ENCODE results near the gene SPOCD1.

SPOCD1 gene

DNA sequence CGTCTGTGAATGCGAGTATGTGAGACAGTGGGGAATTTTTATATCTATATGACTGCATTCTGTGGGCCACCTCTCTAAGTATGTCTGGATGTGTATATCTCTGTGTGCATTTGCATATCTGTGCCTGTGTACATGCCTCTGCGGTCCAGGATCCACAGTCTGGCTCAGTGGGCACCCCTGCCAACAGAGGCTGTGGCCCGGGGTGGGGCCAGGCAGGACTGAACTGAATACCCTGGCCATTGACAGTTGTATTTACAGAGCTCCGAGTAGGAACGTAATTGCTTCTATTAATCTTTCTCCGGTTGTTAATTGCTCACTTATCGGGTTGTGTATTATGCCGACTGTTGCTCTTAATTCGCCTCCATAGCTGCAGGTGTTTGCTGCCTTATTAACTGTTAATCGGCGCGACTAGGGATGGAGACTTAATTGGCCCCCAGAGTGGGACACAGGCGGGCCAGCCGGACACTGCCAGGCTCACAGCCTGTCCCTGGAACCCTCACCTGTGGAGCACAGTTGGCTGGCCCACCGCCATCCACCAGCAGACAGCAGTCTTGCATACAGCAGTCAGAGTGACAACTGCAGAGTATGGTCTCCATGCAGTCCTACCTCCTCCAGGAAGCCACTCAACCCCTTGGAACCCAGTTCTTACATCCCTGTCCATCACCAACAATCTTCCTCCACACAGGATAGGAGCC, 29.3 kb downstream of the SPOCD1 start:
- no peak for DNase-seq

DNA sequence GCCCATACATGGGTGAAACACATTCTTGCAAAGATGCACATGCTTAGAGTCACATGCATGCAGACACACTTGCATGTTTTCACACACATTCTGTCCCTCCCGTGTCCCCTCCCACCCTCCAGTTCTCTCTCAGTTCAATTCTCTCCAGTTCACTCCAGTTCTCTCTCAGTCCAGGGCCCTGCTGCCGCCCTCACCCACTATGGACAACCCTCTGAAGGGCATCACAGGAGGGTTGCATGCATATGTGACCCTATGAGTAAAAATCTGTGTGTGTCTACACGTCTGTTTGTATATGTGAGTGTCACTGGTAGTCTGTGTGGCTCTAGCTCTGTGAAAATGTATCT, 29.9 kb downstream of the SPOCD1 start:
- no peak for DNase-seq

GRCh38 chr1:31785020-31785946, 30.5 kb downstream of the SPOCD1 start:
- DNase-seq, result no peak

DNA sequence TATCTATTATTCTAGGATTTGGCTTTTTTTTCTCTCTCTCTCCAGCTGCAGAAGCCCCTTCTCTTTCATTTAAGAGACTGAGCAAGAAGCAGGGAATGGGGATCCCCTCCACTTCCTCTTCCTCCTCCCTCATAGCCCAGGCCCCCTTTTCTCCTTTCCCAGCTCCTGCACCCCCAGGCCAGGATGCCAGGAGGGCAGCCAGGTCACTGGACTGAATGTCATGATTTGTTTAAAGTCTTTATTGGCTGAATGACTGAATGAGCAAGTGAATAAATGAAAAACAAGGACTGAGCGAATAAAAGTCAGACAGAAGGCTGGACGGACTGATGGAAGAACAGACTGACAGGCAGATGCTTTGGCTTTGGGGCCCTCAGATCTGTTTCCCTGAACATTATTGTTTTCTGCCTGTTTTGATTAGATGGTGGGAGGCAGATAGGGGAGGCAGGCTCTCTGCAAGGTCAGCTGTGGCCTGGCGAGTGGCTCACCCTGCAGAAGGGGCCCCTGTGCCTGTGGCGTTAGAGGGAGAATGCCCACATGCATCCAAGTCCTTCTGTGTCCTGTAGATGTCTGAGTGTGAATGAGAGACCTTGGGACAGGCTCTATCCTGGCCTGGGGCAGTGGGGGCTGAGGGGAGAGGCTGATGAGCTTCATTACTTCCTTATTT, 31.3 kb downstream of the SPOCD1 start:
- DNase-seq, result no peak

DNA sequence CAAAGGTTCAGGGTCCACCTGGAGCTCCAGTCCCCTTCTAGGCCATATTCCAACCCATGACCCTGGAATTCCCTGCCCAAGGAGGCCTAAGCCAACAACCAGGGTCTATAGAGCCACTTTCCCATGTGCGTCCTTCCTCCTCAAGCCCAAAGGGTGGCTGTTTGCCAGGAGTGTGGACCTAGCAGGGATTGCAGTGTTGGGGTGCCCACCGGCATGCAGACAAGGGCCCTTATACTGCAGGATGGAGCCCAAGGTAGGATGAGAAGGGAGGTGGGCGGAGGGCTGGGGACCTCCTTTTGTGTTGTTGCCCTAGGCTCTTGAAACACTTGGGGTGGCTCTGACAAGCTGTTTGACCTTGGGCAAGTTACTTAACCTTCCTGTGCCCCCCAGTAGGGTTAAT, 32.0 kb downstream of the SPOCD1 start:
- no peak for DNase-seq

- DNase-seq, result no peak
These were observed 33.1 kb downstream of the SPOCD1 start for GRCh38 chr1:31782421-31783410.

GRCh38 chr1:31781756-31782371, 34.0 kb downstream of the SPOCD1 start:
- no peak for DNase-seq

- DNase-seq, result no peak
These were observed 34.6 kb downstream of the SPOCD1 start for GRCh38 chr1:31781138-31781755.

DNA sequence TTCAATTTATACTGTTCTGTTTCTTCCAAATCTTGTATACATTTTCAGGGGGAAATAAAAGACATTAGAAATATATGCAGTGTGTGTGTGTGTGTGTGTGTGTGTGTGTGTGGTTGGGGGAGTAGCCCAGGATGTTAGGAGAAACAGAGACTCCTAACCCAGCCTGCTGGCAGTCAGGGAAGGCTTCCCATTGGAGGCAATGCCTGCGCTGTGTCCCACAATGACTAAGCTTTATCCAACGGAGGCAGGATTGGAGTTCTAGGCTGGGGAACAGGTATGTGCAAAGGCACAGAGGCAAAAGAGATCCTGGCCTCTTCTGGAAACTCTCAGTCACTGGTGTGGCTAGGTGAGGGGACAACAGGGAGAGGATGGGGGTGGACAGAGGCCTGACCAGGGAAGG, 35.2 kb downstream of the SPOCD1 start:
- DNase-seq, result no peak

GRCh38 chr1:31779687-31780086, 36.1 kb downstream of the SPOCD1 start:
- DNase-seq, result no peak

DNA sequence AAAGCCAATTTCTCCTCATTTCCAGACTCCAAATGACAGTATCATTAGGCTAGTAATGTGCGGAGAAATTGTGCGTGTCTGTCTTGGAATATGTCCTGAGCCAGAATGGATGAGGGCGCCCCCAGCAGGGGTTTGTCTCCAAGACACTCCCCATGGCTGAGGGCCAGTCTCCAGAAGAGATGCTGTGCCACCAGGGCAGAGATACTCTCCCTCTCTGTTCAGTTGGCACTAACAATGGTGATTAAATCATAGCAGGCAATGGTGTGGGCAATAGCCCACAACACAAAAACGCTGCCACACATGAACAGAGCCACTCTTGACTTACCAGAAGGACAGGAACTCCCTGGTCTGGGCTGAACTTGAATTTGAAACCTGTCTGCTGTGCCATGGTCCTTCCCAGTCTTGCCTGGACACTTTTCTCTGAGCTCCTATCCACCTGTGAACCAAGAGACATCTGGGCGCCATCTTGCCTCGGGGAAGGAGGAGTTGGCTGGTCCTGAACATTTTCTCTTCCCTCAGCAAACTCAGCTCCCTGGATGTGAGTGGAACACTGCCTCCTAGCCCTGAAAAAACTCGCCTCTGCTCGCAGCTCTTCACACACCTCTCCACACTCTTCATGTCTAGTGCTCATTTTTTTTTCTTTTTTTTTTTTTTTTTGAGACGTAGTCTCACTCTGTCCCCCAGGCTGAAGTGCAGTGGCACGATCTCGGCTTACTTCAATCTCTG, 36.9 kb downstream of the SPOCD1 start:
- DNase-seq, result no peak

DNA sequence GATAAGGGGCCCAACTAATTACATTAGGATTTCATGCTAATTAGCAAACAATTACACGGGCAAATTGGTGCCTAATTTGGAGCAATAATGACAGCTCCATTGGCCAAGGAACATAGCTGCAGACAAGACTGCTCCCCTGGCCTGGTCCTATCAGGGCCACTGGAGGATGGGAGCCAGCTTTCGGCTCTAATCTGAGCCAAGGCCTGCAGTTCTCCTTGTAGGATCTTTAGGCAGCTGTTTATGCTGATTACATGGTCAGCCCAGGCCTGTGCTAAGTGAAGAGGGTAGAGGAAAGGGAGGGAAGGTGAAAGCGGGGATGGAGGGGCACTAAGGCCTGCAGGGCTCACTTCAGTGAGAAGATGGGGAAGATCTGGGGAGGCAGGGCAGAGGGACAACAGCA, 39.3 kb downstream of the SPOCD1 start:
- no peak for DNase-seq

DNA sequence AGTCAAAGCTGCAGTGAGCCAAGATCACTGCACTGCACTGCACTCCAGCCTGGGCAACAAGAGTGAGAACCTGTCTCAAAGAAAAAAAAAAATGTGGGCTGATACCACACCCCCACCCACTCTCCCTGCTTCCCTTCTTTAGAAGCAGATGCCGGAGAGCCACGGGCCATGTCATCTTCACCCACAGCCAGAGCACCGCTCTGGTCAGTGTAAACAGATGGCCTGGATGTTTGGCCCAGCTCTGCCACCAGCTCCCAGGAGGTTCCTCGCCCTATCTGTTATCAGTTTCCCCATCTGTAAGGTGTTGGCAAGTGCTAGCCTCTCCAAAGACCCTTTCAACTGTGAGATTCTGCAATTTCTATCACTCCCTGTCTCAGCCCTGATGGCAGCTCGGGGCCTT, 39.8 kb downstream of the SPOCD1 start:
- DNase-seq, result no peak

- no peak for DNase-seq
These were observed 40.4 kb downstream of the SPOCD1 start for GRCh38 chr1:31775210-31775999.

DNA sequence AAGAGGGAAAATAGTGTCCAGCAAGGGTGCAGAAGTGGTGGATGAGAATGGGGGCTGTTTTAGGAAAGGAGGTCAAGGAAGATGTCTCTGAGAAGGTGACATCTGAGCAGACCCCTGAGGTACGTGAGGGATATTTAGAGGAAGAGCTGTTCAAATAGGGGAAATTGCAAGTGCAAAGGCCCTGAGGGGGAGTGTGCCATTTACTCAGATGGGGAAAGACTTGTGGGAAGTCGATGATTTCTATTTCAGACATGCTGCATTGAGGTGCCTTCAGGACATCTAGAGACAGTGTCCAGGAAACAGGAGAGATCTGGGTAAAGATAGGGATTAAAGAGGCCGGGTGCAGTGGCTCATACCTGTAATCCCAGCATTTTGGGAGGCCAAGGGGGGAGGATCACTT, 41.3 kb downstream of the SPOCD1 start:
- no peak for DNase-seq

- DNase-seq, result no peak
These were observed 42.0 kb downstream of the SPOCD1 start for GRCh38 chr1:31773861-31774260.

DNA sequence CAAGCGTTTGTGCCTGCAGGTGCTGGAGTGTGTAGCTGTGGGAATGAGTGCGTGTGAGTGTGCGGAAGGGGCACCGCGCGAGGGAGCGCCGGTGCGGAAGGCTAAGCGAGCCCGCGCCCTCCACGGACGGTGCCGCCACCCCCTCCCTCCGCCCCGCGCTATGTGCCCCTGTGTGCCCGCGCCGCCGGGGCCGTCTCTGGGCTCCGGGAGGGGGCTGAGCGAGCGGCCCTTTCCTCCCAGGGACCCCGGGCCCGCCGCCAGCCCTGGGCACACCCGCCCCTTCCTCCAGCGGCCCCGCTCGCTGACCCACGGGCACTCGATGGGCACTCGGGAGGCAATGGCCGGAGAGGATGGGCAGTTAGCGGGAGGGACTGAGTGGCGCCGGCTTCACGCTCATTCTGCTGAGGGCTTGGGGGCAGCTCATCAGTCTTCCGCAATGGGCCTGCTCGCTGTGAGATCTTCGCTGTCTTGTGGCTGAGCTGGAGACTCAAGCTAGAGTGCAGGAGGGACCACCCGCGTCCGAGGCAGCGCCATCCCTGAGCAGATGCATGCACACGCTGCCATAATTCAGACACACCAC, 43.1 kb downstream of the SPOCD1 start:
- no peak for DNase-seq

DNA sequence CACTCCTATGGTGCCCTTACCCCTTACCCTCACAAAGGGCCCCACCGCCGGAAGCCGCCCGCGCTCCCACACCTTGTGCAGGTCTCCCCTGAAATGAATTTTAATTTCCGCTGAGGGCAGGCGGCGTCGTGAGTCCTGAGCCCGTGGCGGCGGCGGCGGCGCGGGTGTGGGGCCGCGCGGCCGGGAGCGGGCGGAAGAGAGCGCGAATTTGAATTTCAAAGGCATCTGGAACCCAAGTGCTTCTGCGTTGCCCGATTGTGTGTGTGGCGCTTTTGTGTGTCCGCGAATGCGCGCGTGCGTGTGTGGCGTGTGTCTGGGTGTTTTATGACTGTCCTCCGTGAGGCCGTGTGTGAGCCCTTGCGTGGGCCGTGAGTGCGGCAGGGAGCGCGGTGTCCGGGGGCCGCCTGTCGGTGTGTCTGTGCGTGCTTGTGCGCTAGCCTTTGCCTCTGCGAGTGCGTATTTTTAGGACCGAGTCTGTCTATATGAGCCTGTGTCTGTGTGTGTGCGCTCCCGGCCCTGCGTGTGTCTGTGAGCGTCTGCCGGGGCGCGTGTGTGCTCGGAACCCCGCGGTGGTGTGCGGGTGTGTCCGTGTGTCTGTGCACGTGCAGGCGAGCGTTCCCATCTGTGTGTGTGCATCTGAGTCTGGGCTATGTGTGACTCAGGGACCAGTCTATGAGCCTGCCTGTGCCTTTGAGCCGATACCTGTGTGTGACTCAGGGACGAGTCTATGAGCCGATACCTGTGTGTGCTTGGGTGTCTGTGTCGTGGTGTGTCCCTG, 43.7 kb downstream of the SPOCD1 start:
- no peak for DNase-seq
